RCC 7860 (cell line): ENCODE data around the gene MRM2.
"Not testable (repeated sequence)": the region's sequence is repeated elsewhere in the genome, so short reads cannot be mapped to it uniquely, and the experiment has no call there.

Source experiments
- DNase-seq: peaks from one replicate; pipeline ENCODE4 v3.0.0-alpha.2; 2015; ENCODE audit warnings: low spot score
- FAIRE-seq: peaks from 2 replicates; lab custom pipeline; 2012; peaks lifted over from hg19 to GRCh38; lab: Jason Lieb, UNC

Gene MRM2

DNA sequence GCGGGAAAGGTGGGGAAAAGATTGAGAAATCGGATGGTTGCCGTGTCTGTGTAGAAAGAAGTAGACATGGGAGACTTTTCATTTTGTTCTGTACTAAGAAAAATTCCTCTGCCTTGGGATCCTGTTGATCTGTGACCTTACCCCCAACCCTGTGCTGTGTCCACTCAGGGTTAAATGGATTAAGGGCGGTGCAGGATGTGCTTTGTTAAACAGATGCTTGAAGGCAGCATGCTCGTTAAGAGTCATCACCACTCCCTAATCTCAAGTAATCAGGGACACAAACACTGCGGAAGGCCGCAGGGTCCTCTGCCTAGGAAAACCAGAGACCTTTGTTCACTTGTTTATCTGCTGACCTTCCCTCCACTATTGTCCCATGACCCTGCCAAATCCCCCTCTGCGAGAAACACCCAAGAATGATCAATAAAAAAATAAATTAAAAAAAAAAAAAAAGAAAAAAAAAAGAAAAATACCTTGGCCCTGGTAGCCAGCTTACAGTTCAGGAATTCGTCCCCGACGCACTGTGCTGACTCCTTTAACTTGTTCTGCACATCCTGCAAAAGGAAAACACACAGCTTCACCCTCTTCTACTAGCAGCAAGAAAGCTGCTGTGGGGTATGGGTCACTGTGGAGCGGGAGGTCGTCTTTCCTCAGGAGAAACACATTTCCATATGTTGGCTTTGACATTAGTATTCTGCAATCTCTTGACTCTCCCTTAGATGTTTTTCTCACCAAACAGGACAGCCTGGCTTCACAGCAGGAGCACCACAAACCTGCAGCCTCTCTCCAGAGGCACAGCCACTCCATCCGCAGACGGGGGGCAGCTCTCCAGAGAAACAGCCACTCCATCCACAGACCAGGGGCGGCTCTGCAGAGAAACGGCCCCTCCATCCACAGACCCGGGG is 27.3 kb upstream of the MRM2 start:
- DNase-seq, FAIRE-seq: not testable (repeated sequence)

DNA sequence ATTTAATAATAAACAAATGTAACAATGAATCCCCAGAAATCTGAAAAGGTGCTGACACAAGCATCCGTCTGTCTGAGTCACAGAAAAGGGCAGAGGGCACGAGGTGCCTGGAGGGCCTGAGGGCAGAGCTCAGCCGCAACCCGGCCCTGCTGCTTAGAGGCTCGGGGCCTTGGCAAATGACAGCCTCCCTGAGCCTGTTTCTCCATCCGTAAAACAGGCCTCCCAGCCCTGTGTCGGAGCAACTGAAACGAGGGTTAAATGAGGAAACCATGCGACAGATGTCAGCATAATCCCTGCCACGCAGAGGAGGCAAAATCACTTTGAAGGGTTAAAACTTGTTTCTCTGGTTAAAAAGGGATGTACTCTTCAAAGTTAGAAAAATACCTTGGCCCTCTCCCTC is 24.9 kb upstream of the MRM2 start:
- FAIRE-seq (no peak), DNase-seq (peak; percentile 20)

DNA sequence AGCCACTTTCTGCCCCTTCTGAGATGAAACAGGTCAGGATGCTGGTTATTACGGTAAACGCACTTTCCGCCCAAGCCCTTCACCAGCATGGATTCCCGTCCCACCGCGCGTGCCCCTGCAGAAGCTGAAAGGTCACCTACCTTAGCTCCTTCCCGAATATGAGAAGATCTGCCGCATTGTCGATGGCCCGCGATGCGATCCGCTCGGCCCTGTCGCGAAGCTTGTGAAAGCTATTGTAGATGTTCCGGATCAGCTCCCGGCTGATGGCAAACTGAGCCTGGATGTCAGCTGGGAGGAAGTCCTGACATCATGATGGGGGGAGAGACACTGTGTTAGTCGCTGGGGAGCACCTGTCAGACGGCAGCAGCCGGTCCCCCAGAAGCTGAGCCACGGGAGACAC is 22.2 kb upstream of the MRM2 start:
- DNase-seq (no peak), FAIRE-seq (no peak)

DNA sequence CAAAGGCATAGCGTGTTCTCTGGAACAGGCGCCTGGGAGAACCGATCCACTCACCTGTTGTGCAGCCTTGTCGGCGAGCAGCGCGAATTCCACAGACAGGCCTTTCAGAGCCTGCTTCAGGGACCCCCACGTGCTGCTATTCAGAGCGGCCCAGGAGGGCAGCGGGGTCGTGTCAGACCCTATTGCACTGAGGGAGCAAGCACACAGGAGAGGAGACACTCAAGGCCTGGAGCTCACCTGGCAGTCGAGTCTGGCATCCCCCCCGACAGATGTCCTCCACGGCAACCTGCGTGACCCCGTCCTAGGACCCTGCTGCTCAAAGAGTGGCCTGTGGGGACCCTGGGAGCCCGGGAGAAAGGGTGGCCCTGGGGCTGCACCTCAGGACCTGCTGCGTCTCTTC is 21.2 kb upstream of the MRM2 start:
- no peak for FAIRE-seq

DNA sequence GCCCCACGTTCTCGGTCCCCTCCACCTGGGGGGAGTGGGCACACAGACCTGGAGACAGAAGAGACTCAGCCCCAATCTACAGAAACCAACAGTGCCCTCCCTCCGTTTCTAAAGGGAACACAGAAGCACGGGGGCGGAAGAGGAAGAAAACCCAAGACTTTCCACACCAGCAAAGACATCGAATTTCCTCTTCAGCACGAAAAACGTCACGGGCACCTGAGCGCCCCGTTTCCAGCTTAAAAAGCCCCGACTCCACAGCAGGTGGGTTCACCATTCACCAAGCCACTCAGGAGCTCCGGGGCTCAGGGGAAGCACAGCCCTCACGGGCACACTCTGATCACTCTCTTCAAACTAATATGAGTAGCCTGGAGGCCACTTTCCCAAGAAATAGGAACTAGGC is 19.6 kb upstream of the MRM2 start:
- DNase-seq: no peak
- FAIRE-seq: no peak

More for the DNA sequence above, 21.2 kb upstream of the MRM2 start:
- no peak for DNase-seq

DNA sequence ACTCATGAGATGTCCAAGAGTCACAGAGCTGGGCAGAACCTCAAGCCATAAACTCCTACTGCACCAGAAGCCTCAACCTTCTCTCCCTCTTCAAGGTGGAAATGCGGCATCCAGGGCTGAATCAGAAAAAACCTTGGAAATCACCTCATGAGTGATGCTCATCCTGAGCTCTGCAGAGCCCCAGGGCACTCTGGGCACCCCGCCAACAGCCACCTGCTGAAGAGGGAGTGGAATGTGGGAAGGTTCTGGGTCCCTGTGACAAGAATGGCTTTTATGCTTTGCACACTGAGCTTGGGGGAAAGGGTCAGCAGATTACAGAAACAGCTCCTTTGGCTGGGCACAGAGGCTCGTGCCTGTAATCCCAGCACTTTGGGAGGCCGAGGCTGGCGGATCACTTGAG is 18.8 kb upstream of the MRM2 start:
- FAIRE-seq (no peak), DNase-seq (peak; percentile 18)

DNA sequence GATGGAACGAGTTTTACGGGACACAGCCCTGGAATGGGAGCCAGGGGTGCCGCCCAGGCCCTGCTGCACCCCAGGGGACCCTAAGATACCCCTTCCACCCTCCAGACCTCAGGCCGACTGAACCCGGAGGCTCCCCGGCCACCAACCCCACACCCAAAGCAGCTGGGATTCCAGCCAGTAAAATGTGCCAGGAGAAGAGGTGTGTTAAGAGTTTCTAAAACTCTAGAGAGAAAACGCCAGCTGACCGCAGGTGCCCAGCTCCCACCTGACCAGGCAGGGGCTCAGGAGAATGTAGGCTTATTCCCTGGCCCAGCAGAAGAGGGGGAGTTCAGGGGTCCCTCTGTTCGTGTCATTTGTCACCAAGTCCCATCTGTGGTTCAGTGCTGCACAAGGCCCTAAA is 17.5 kb upstream of the MRM2 start:
- no peak for FAIRE-seq

DNA sequence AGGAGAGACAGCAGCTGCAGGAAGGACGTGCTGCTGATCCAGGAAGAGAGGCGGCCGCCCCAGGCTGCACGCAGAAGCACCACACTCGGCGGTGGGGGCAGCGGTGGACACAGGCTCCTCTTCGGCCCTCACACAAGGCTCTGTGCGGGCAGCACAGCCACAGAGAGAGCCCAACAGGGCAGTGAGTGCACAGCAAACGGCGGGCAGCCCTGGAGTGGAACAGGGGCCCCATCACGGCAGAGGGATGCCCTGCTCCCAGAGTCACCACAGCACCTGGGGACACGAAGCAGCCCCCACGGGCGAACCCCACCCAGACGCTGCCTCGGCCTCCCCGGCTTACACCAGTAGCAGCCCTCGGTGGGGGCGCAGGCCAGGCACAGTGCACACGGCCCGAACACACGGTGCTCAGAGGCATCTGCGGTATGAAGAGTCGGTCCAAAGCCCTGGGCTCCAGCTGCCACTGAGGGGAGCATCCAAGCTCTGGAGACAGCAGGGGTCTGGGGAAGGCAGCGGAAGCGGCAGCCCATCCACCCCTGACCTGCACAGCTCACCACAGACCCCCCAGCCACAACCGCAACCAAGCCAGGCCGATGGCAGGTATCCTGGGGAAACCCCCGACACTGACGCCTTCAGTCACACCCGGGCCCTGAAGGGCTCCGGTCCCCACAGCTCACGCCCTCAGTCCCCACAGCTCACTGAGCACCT is 16.8 kb upstream of the MRM2 start:
- FAIRE-seq: no peak
- DNase-seq: no peak

More for the DNA sequence above, 17.5 kb upstream of the MRM2 start:
- DNase-seq: no peak

DNA sequence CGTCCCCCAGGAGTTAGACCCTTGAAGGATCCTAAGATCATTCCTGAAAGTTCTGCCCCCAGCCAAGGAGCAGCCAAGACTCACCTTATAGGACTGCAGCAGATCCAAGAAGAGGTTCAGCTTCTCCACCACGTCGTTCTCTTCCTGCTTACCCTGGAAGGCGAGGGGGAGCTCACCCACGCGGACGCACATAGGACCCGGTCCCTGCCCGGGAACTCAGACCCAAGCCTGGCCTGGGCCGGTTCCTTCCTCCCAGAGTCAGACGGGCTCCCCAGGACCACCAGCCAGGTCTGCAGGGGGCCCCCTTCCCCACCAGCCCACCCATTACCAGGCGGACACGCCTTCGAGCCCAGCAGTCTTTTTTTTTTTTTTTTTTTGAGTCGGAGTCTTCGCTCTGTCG is 15.6 kb upstream of the MRM2 start:
- FAIRE-seq: no peak
- DNase-seq: no peak

DNA sequence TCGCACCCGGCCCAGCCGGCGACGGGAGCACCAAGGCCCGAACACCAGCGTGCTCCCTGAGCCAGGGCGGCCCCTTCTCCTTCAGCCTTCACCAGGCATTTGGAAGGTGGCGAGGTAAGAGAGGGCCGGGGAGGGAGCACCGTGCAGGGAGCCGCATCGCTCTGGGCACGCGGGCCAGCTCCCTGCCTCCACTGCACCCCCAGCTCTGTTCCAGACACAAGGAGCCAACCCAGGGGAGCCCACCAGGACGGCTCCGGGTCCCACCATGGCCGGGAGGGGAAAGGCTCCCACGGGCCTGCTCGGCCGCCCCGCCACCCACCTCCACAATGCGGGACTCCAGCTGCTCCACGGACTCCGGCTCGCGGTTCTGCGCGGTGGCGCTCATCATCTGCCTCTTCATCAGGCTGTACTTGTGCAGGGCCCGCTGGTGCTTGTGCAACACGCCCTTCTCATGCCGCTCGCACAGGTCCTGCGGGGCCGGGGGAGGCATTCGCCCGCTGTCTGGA is 15.1 kb upstream of the MRM2 start:
- no peak for FAIRE-seq
- DNase-seq: no peak

DNA sequence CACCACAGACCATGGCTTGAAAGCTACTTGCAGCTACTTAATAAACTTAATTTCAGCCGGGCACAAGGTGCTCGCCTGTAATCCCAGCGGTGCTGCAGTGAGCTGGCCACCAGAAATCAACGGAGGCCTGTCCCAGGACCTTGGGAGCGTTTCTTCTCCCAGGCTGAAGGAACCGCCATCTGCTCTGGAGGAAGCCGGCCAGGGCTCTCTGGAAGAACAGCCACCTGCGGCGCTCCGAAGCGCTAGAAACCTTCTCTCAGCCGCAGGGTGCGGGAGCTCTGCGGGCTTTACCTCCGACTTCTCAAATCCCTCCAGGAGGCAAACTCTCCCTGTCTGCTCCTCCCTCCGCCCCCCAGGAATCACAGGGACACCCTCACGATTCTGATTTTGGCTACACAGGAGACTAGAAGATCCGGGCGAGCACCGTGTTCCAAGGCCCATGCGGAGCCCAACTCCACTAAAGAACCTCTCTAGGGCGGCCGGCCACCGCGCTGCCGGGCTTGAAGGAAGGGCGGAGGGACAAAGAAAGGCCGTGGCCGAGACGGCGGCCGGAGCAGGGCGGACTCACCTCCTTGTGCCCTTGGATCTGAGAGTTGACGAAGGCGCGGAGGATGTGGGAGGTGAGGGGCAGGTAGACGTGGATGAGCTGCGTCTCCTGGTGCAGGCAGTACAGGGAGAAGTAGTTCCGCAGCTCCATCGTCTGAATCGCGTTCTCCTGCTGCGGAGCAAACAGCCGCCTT is 14.5 kb upstream of the MRM2 start:
- FAIRE-seq (no peak), DNase-seq (no peak)

DNA sequence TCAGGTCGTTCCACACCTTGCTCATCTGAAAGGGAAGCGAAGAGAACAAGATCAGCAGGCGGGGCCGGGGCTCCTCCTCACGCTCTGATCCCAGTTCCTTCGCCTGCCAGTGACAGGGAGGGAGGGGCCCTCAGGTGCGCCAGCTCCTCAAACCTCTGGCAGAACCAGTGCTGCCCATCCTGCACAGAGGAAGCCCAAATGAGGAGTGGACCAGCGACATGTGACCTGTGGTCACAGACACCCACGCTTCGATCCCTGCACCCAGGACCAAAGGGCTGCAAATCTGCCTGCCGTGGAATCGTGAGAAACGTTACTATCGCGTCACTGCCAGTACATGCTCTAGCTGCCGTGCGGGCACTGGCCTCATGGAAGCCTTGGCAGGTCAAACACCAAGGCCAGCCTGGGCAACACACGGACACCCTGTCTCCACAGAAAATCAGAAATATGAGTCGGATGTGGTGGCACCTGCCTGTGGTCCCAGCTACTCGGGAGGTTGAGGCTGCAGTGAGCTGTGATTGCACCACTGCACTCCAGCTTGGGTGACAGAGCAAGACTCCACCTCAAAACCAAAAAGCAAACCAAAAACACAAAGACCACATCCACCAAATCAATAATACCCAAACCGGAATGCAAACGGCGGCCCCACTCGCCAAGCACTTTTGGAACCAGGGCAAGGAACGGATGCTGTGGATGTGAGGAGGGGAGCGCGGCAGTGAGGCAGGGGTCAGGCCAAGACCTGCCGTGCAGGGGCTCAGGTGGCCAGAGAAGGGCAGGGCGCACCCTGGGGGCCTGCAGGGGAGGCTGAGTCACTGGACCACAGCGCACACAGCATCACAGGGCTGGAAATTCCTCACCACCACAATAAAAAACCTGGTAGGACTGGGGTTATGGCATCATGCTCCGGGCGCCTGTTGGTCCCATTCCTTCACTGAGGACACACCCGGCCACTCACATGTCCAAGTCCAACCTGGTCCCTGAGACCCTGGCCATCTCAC is 13.4 kb upstream of the MRM2 start:
- no peak for FAIRE-seq
- DNase-seq: peak; percentile 47

DNA sequence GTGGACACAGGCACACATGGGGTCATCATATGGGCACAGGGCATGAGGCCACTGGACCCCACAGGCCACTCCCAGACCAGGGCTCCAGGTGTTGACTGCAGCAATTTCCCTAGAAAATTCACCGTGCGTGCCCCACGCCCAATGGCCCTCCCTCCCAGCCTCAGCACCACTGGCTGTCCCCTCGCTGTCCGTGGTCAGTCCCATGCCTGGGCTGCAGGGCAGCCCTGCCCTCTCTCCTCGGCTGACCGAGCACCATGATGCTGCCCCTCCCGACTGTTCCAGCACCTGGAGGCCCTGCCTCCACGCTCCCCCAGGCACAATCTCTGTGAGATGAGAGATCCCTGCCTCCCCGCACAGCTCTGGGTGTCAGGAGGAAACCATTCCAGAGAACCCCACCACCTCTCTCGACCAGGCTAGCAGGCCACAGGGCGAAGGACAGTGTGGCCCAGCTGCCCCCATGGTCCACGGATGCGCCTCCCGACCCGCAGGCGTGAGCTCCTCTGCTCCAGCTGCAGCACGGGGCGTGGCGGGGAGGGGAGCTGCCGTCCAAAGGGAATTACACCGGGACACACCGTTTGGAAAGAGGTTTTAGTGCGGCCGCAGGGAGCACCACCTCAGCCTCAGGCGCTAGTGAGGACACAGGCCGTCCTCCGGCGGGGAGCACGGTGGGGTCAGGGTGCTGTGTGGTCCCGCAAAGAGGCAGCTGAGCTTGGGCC is 12.6 kb upstream of the MRM2 start:
- no peak for FAIRE-seq
- no peak for DNase-seq

DNA sequence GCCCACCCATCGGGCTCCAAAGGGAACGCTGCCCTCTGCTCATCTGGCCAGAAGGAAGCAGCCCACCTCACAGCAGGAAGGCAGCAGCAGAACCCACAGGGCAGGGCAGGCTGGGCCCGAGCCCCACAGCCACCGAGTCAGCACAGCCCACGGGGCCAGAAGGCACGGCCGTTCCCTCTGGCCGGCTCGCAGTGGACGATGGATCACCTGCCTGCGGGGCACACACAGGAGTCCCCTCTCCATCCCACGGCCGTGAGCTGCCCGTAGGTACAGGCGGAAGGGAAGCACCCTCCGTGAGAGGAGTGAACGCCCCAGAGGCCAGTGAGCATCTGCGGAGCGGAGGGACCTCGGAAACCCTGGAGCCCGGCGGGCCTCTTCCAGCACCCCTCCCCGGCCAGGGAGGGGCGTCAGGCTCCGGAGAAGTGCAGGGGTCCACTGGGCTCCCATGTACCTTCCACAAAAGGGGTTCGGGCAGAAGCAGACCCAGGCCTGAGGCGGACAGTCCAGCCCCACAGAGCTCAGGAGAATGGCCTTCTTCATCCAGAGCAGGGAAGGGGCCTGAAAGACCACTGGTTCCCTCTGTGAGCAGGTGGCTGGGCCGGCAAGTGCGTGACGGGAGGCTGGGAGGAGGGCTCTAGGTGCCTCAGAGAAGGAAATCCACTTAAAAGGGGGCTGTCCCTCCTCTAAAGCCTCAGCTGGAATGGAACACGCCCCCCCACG is 11.7 kb upstream of the MRM2 start:
- FAIRE-seq (no peak), DNase-seq (no peak)

DNA sequence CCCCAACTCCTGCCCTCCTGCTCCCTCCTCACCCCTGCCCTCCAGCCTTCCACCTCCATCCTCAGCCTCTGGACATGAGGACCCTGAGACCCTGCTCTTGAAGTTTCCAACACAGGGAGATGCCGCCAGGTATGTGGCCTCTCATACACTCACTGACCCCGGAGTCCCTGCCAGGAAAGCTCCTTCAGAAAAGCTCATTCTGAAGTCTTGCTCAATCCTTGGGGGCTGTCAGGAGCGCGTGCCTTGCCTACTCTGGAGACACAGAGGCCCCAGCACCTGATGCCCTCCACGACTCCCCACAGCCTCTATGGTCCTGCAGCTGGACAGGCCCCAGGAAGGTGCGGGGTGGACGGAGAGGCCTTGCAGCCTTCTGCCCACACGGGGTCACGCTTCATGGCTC is 11.0 kb upstream of the MRM2 start:
- FAIRE-seq: no peak
- DNase-seq: no peak

DNA sequence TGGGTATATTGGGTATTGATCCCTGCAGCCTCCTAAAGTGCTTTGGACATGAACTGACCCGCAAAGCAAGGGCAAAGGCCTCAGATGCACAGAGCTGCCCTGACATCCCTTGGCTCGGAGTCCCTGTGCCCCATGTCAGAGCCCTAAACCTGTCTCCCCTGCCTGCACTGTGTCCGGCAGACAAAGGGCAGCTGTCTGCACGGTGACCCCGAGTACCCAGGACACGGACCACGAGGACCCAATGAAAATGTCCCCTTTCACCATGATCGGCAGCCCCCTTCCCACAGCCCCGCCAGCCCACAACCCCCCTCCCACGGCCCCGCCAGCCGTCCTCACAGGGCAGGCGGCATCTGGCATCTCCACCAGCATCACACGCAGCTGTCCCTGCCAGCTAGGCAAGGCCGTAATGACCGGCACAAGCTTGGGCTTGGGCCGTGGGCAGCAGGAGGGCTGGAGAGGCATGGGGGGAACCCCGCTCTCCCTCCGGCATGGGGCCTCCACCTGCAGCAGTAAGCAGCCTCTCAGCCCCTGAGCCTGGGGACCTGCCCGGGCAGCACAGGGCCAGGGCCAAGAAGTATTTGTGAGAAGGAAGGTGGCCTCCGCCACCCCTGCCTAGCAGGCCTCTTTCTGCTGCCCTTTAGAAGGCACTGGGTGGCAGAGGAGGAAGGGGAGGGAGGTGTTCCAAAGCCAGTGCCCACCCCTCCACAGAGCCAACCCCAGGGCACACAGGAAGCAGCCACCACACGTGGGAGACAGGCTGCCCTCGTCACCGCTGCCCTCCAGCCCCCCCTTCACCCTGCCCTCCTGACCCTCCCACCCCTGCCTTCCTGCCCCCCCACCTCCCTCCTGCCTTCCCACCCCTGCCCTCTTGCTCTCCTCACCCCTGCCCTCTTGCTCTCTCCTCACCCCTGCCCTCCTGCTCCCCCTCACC is 10.1 kb upstream of the MRM2 start:
- DNase-seq (no peak), FAIRE-seq (no peak)

DNA sequence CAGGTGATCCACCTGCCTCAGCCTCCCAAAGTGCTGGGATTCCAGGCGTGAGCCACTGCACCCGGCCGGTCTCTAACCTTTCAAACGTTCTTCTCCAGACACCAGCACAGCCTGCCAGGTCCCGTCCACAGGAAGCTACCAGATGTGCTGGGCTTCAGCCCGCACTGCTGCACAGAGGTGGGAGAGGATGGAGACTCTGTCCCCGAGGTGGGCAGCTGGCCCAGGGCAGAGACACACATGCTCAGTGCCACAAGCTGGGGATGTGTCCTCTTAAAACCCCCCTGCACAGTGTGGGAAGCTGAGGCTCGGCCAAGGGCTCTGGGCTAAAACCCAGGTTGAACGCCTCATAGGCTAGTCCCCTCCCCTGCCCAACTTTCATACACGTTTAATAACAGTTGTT is 9.4 kb upstream of the MRM2 start:
- DNase-seq: no peak
- FAIRE-seq: no peak
